ENCODE data around the gene URB2. TPM values are rescaled to one million over a fixed set of nuclear protein-coding genes. Genes with fewer than 3 reads are reported as not detected.

Gene URB2
- total and polyA plus RNA-seq, 10 of the 15 experiments (the other 5 are each of a cell fraction or from before 2014, with no cell fraction given), result 2.7 to 24.0 (median 16.9) TPM

DNA sequence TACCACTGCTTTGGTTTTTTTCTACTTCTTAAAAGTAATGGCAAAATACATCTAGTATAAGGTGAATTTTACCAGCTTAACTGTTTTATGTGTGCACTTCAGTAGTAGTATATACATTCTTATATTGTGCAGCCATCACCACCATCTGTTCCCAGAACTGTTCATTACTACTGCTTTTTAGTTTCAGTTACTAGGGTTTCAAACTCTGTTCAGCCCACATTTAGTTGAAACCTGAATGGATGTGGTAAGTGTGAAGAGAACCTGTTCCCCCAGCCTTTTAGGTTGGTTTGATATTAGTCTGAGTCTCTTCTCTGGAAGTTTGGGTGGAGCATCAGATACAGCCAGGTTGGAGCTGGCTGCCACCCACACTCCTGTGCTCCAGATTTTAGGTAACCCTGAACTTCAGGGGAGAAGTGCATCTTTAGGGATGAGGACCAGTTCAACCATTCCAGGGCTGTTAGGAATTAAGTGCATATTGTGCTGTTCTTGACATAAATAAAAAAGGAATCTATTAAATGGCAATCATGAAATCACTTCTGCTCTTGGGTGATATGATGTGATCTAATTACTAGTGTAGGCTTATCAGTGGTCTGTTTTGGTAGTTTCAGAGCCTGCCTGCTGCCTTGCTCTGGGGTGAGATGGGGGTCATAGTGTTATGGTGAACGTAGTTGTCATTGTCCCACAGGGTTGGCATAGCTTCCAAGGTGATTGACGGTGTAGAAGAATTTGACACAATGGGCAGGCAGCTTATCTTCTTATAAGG is 32.1 kb downstream of the URB2 start (continued):
- TF ChIP-seq, protein P1, sequence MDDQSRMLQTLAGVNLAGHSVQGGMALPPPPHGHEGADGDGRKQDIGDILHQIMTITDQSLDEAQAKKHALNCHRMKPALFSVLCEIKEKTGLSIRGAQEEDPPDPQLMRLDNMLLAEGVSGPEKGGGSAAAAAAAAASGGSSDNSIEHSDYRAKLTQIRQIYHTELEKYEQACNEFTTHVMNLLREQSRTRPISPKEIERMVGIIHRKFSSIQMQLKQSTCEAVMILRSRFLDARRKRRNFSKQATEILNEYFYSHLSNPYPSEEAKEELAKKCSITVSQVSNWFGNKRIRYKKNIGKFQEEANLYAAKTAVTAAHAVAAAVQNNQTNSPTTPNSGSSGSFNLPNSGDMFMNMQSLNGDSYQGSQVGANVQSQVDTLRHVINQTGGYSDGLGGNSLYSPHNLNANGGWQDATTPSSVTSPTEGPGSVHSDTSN (IDR thresholded peaks at IDR 0.05; ENCODE audit: insufficient replicate concordance, low read depth, low read length), result no peak
- TF ChIP-seq JUND (IDR thresholded peaks at IDR 0.05; ENCODE audit: low read depth, low read length) (no peak), SPI1 (IDR thresholded peaks at IDR 0.05; ENCODE audit: borderline replicate concordance, insufficient read depth, low read depth, low read length) (no peak), SMAD1 (IDR thresholded peaks at IDR 0.05; ENCODE audit: low read depth, partially characterized antibody) (no peak)

DNA sequence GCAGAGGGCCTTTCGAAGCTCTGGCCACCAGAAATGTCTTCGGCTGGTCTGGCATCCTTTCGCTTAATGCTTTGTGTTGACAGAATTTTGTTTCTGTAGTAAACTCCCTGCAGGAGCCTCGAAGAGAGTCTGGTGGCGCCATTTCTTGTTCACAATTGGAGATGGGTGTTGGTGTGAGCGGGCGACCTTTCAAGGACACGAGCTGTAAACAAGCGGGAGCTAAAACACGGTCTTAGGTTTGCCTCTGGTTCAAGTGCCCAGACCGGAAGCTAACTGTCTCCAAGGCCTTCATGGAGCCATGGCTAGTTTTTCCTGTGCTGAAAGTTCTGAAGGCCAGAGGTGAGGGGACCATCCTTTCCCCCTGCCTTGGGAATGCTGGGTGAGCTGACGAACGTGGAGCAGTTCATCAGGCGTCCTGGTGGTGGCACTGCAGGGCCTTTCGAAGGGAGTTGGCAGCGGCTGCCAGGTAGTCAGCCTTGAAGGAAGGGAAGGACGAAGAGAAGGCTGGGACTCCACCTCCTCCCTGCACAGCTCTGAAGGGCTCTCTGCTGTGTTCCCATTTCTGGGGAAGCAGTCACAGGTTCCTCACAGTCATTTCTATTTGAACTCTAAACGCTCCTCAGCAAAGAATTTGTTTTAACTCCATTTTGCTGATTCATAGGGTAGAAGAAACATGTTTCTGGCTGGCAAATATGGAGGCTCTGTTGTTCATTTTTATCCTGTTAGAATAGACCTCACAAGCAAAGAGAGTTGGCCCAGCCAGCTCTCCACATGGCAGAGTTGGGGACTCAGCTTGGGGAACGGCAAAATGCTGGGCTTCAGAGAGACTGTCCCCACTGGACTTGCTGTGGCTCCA is 35.2 kb downstream of the URB2 start:
- no peak overlapping the region for H3K4me2 ChIP-seq (ENCODE audit: control insufficient read depth, insufficient read depth)
- DNase-seq (ENCODE audit: low read depth, low spot score), result peak; percentile 31
- ChIA-PET SMC1A (ENCODE audit: uncharacterized antibody, unreplicated experiment) (interaction anchor here (0.6 to 2.3 kb wide), 18 partner anchors 11 to 654 kb away, joined by 3 to 16 read pairs (median 4); no protein-coding TSS in a partner anchor), CTCF (interaction anchor here (0.6 to 3.4 kb wide), 31 partner anchors 9 to 651 kb away, joined by 3 to 37 read pairs (median 4); partner anchors contain the start of gene ABCB10), RAD21 (ENCODE audit: unreplicated experiment) (interaction anchor here (0.5 to 2.0 kb wide), 14 partner anchors 24 to 1172 kb away, joined by 3 to 17 read pairs (median 4); partner anchors contain the start of gene ABCB10), POLR2A (interaction anchor here (0.5 kb wide), 1 partner anchor 102 kb away, joined by 3 read pairs; no protein-coding TSS in a partner anchor)
- in situ Hi-C loops (cut with MboI), result loop anchor here (5.0 kb wide), 1 partner anchor 651 kb away; no protein-coding TSS in a partner anchor
- no peaks in the 10 kb centered on the region; the same call in 2 of the 3 replicates for H3K9me3 ChIP-seq (replicated peaks; ENCODE audit: control insufficient read depth, insufficient read depth, low read length)
- no peaks in the 10 kb centered on the region for H3K79me2 ChIP-seq (ENCODE audit: control insufficient read depth, insufficient read depth, low read length)
- H2AFZ ChIP-seq (ENCODE audit: control insufficient read depth, low read depth, low read length), result no peak overlapping the region
- H3K36me3 ChIP-seq (ENCODE audit: control insufficient read depth in 2 of 2, insufficient read depth in 2 of 2, low read length in 1 of 2), result peaks cover 11% of the 10 kb centered on the region in 2 experiments; a peak in 3 of 4 replicates
- FAIRE-seq, result peak; percentile 35
- no peak overlapping the region for H3K9ac ChIP-seq (ENCODE audit: control insufficient read depth, insufficient read depth, low read length)
- WGBS (ENCODE audit: insufficient coverage, insufficient replicate concordance, low lambda C conversion rate, missing lambda C conversion rate), result 63% methylated on average over 19 of the region's 19 CpGs
- intact Hi-C loops (cut with micrococcal nuclease; ENCODE audit: unreplicated experiment), result loop anchor here (1.0 to 10.0 kb wide), 4 partner anchors 184 to 649 kb away; partner anchors contain the start of gene GALNT2
- H3K27ac ChIP-seq (ENCODE audit: control insufficient read depth, insufficient read depth), result no peak overlapping the region
- ATAC-seq, result peak; percentile 91
- no peak overlapping the region for H3K4me3 ChIP-seq
- no peaks in the 10 kb centered on the region for H4K20me1 ChIP-seq (ENCODE audit: control insufficient read depth, insufficient read depth)
- H3K27me3 ChIP-seq (replicated peaks in 1 of 2; ENCODE audit: control insufficient read depth in 2 of 2, insufficient read depth in 2 of 2, low read length in 1 of 2), result no peaks in the 10 kb centered on the region
- peaks cover 15% of the 10 kb centered on the region for H3K4me1 ChIP-seq (ENCODE audit: control insufficient read depth, insufficient read depth, low read length)
- no TSS peak for BruUV-seq (replicated peaks)
- TF ChIP-seq YY1 (IDR thresholded peaks at IDR 0.05; ENCODE audit: low read depth, low read length), result peak; percentile 46; the same call in 1 of the 2 replicates
- peak; percentile 86 for TF ChIP-seq RAD21 (IDR thresholded peaks at IDR 0.05; ENCODE audit: insufficient read depth, low read depth, low read length)
- TF ChIP-seq ZNF592 (IDR thresholded peaks at IDR 0.05), result peak; percentile 80
- no peak for TF ChIP-seq SMAD1 (IDR thresholded peaks at IDR 0.05; ENCODE audit: low read depth, partially characterized antibody)
- TF ChIP-seq CREM (IDR thresholded peaks at IDR 0.05; ENCODE audit: low read depth), result no peak
- TF ChIP-seq BCL11A (IDR thresholded peaks at IDR 0.05; ENCODE audit: low read depth, low read length), result no peak
- no peak for TF ChIP-seq ZZZ3 (IDR thresholded peaks at IDR 0.05; ENCODE audit: control insufficient read depth, insufficient read length, low read depth)
- no peak for TF ChIP-seq KLF5 (IDR thresholded peaks at IDR 0.05; ENCODE audit: partially characterized antibody)
- peak in 1 of 2 experiments; percentile 14; a peak in 1 of 4 replicates for TF ChIP-seq BHLHE40 (IDR thresholded peaks at IDR 0.05; ENCODE audit: borderline replicate concordance in 1 of 2, low read depth in 2 of 2, low read length in 1 of 2)
- no peak for TF ChIP-seq TAF1 (IDR thresholded peaks at IDR 0.05; ENCODE audit: borderline replicate concordance, low read depth, low read length)

All from GM12878 (cell line).